SK-N-SH (cell line): ENCODE results near the gene CHD6. TPM values are rescaled to one million over a fixed set of nuclear protein-coding genes. Genes with fewer than 3 reads are reported as not detected.

Experiments used
- CTCF ChIA-PET: fragments of 300-600, 350-600 bp; formaldehyde crosslinking; extraction: SDS; loops from one replicate; lab custom pipeline; 2021; lab: Yijun Ruan, JAX
- POLR2A ChIA-PET: fragments of 350-600 bp; sonication (Branson Sonifier 250); formaldehyde crosslinking; extraction: SDS; loops from one replicate; lab custom pipeline; 2020; ENCODE audit warnings: antibody characterized with exemption, inconsistent platforms; lab: Yijun Ruan, JAX
- DNase-seq: peaks from one replicate; pipeline ENCODE4 v3.0.0; 2012
- H2AFZ ChIP-seq: fragments of 200-600 bp; sonication (generic); 2 replicates; pipeline ENCODE4 v1.8.1; 2016; ENCODE audit warnings: antibody characterized with exemption, mild to moderate bottlenecking, low read depth
- H3F3A ChIP-seq: fragments of 200-600 bp; sonication (generic); replicated peaks from 2 replicates; pipeline ENCODE3; 2016; ENCODE audit warnings: antibody characterized with exemption, mild to moderate bottlenecking; ENCODE audit not compliant: insufficient read depth
- H3K27ac ChIP-seq, 2 experiments: fragments of 200-500 bp in 1 of 2; fragments of 200-600 bp in 1 of 2; sonication (Bioruptor generic) in 1 of 2; sonication (generic), shearing (Covaris generic) in 1 of 2; 2 replicates each; pipeline versions ENCODE4 v1.5.1 to v1.6.1; 2014 to 2016; ENCODE audit warnings: low read depth in 2 of 2, inconsistent platforms in 1 of 2, low read length in 1 of 2, mild to moderate bottlenecking in 1 of 2, mixed read lengths in 1 of 2
- H3K27me3 ChIP-seq: fragments of 200-600 bp; sonication (generic), shearing (Covaris generic); 2 replicates; pipeline ENCODE4 v1.6.1; 2016; ENCODE audit warnings: mixed run types; ENCODE audit not compliant: insufficient read depth
- H3K36me3 ChIP-seq, 2 experiments: fragments of 200-500 bp in 1 of 2; fragments of 200-600 bp in 1 of 2; sonication (Bioruptor generic) in 1 of 2; sonication (generic) in 1 of 2; replicated peaks in 1 of 2; 2 replicates each; pipeline versions ENCODE3 to v1.5.1; 2014 to 2016; ENCODE audit warnings: low read length in 1 of 2, mild to moderate bottlenecking in 1 of 2; ENCODE audit not compliant: insufficient read depth in 2 of 2, control insufficient read depth in 1 of 2
- H3K4me1 ChIP-seq, 2 experiments: fragments of 200-500 bp in 1 of 2; fragments of 200-600 bp in 1 of 2; sonication (Bioruptor generic) in 1 of 2; sonication (generic), shearing (Covaris generic) in 1 of 2; 2 replicates each; pipeline versions ENCODE4 v1.5.1 to v1.6.1; 2014 to 2016; ENCODE audit warnings: low read depth in 1 of 2, low read length in 1 of 2, mixed run types in 1 of 2; ENCODE audit not compliant: insufficient read depth in 2 of 2, control insufficient read depth in 1 of 2
- H3K4me2 ChIP-seq: fragments of 200-600 bp; sonication (generic), shearing (Covaris generic); 2 replicates; pipeline ENCODE4 v1.6.1; 2017; ENCODE audit warnings: mixed run types
- H3K4me3 ChIP-seq, 2 experiments: fragments of 200-500 bp in 1 of 2; fragments of 200-600 bp in 1 of 2; sonication (Bioruptor generic) in 1 of 2; sonication (generic), shearing (Covaris generic) in 1 of 2; 2 replicates each; pipeline versions ENCODE4 v1.5.1 to v1.8.1; 2014 to 2016; ENCODE audit warnings: low read depth in 2 of 2, inconsistent platforms in 1 of 2, low read length in 1 of 2, mild to moderate bottlenecking in 1 of 2, mixed read lengths in 1 of 2, moderate library complexity in 1 of 2
- H3K79me2 ChIP-seq: fragments of 200-600 bp; sonication (generic); 2 replicates; pipeline ENCODE4 v1.8.1; 2017; ENCODE audit warnings: mild to moderate bottlenecking; ENCODE audit not compliant: insufficient read depth
- H3K9ac ChIP-seq: fragments of 200-600 bp; sonication (generic); 2 replicates; pipeline ENCODE4 v1.6.1; 2017; ENCODE audit warnings: mixed run types
- H3K9me2 ChIP-seq: fragments of 200-600 bp; sonication (generic); 2 replicates; pipeline ENCODE4 v1.6.1; 2017; ENCODE audit warnings: mixed run types
- H3K9me3 ChIP-seq: fragments of 200-600 bp; sonication (generic); 2 replicates; pipeline ENCODE4 v1.6.1; 2017; ENCODE audit warnings: mixed run types, mild to moderate bottlenecking, moderate library complexity
- H4K20me1 ChIP-seq: fragments of 200-600 bp; sonication (generic); 2 replicates; pipeline ENCODE4 v1.6.1; 2017; ENCODE audit warnings: mild to moderate bottlenecking, mixed run types; ENCODE audit not compliant: insufficient read depth
- CTCF ChIP-seq: fragments of 200-600 bp; sonication (generic); IDR thresholded peaks from 2 replicates; pipeline ENCODE4 v1.6.1; 2017; ENCODE audit warnings: antibody characterized with exemption, mild to moderate bottlenecking, moderate library complexity
- FOXM1 ChIP-seq: IDR thresholded peaks from 2 replicates; pipeline ENCODE4 v1.4.0; 2012; ENCODE audit warnings: low read depth, mild to moderate bottlenecking
- GABPA ChIP-seq: IDR thresholded peaks from 2 replicates; pipeline ENCODE4 v1.4.0; 2012; ENCODE audit warnings: low read depth, mild to moderate bottlenecking
- GATA2 ChIP-seq: sonication (generic); formaldehyde crosslinking; IDR thresholded peaks from 2 replicates; pipeline ENCODE4 v1.5.0; 2020; ENCODE audit warnings: mild to moderate bottlenecking, missing genetic modification reagents
- IRF3 ChIP-seq: fragments of 150-350 bp; IDR thresholded peaks from 2 replicates; pipeline ENCODE4 v1.6.1; 2016; ENCODE audit warnings: mild to moderate bottlenecking, low read depth, low read length
- JUND ChIP-seq: IDR thresholded peaks from 2 replicates; pipeline ENCODE4 v1.4.0; 2012
- MAX ChIP-seq: IDR thresholded peaks from 2 replicates; pipeline ENCODE4 v1.4.0; 2012; ENCODE audit warnings: low read depth
- MEF2A ChIP-seq: IDR thresholded peaks from 2 replicates; pipeline ENCODE4 v1.4.0; 2012; ENCODE audit warnings: low read depth, borderline replicate concordance
- MXI1 ChIP-seq: IDR thresholded peaks from 2 replicates; pipeline ENCODE4 v1.6.1; 2012; ENCODE audit warnings: mild to moderate bottlenecking, low read depth, low read length, improper control_type of control experiment
- RCOR1 ChIP-seq: fragments of 150-350 bp; IDR thresholded peaks from 2 replicates; pipeline ENCODE4 v1.6.1; 2017; ENCODE audit warnings: antibody characterized with exemption, low read length
- RFX5 ChIP-seq: IDR thresholded peaks from 2 replicates; pipeline ENCODE4 v1.6.1; 2012; ENCODE audit warnings: mild to moderate bottlenecking, improper control_type of control experiment, low read length
- USF2 ChIP-seq: fragments of 150-350 bp; IDR thresholded peaks from 2 replicates; pipeline ENCODE4 v1.6.1; 2017; ENCODE audit warnings: antibody characterized with exemption, low read length, low read depth, borderline replicate concordance
- WGBS: methylation state at CpG from one replicate; pipeline ENCODE4 v1.1.6; 2017; ENCODE audit warnings: low lambda C conversion rate; 5-methylcytosine and 5-hydroxymethylcytosine counted together
- polyA plus RNA-seq, 3 experiments: library from polyadenylated mRNA; depleted of rRNA; stranded (reverse); fragments of >200 nt; gene quantifications; 2 replicates each; pipeline ENCODE4 v1.2.3, GENCODE V29; 2012

The CHD6 gene
- polyA plus RNA-seq, 1 of the 3 experiments (the other 2 are of a cell fraction), result 7.1 TPM

- TF ChIP-seq USF2, result no peak
- no peak for TF ChIP-seq GABPA
- TF ChIP-seq MAX, result no peak
- no peak for TF ChIP-seq RCOR1
- no peak for TF ChIP-seq GATA2 (CRISPR knock-in tag)
- TF ChIP-seq FOXM1, result no peak
- no peak for TF ChIP-seq MXI1
- no peak for TF ChIP-seq RFX5
- TF ChIP-seq JUND, result no peak
These were observed 209.9 kb downstream of the CHD6 start (continued) for GRCh38 chr20:41408156-41408794.

GRCh38 chr20:41407607-41408006 lies 210.6 kb downstream of the CHD6 start:
- Histone ChIP-seq H3K4me2 (no peak overlapping the region), H3K36me3 (peaks cover 32 to 92% of the 10 kb centered on the region in 2 experiments), H3K79me2 (no peaks in the 10 kb centered on the region), H3K4me1 (peaks cover 0 to 18% of the 10 kb centered on the region in 2 experiments; a peak in 1 of 4 replicates), H3K4me3 (no peak overlapping the region), H2AFZ (no peak overlapping the region), H3K9me2 (no peaks in the 10 kb centered on the region), H3K9me3 (no peaks in the 10 kb centered on the region), H3K27me3 (no peaks in the 10 kb centered on the region), H3F3A (no peaks in the 10 kb centered on the region), H3K9ac (no peak overlapping the region), H4K20me1 (no peaks in the 10 kb centered on the region), H3K27ac (no peak overlapping the region; a peak in 1 of 4 replicates)
- DNase-seq, result no peak
- TF ChIP-seq MEF2A (no peak), CTCF (no peak)
- POLR2A ChIA-PET, result no interaction called here
- WGBS, result 94% methylated on average over 10 of the region's 10 CpGs
- CTCF ChIA-PET, result interaction anchor here (1.1 to 1.6 kb wide), 2 partner anchors 21 to 234 kb away, joined by 3 to 5 read pairs; no protein-coding TSS in a partner anchor

- POLR2A ChIA-PET, result no interaction called here
- Histone ChIP-seq H4K20me1 (no peaks in the 10 kb centered on the region), H3K27ac (no peak overlapping the region; a peak in 1 of 4 replicates), H3F3A (no peaks in the 10 kb centered on the region), H3K36me3 (peaks cover 31 to 88% of the 10 kb centered on the region in 2 experiments), H3K4me3 (no peak overlapping the region), H3K79me2 (no peaks in the 10 kb centered on the region), H3K9ac (no peak overlapping the region)
- DNase-seq, result no peak
- 95% methylated on average over 6 of the region's 7 CpGs for WGBS
- CTCF ChIA-PET, result interaction anchor here (1.6 kb wide), 1 partner anchor 20 kb away, joined by 5 read pairs; no protein-coding TSS in a partner anchor
- TF ChIP-seq USF2 (no peak), IRF3 (no peak)
- TF ChIP-seq, all 33 proteins: peak for 0
- no peaks in the 10 kb centered on the region for H3K9me2 ChIP-seq
- H3K27me3 ChIP-seq, result no peaks in the 10 kb centered on the region
- H2AFZ ChIP-seq, result no peak overlapping the region
- no peak overlapping the region for H3K4me2 ChIP-seq
- no peaks in the 10 kb centered on the region for H3K9me3 ChIP-seq
- H3K4me1 ChIP-seq, result peaks cover 0 to 18% of the 10 kb centered on the region in 2 experiments; a peak in 1 of 4 replicates
These were observed 211.2 kb downstream of the CHD6 start for GRCh38 chr20:41406896-41407444.
